SKM-1 (cell line): Measurements from ENCODE around the gene MBD3L4.
"Not testable (repeated sequence)": the region's sequence is repeated elsewhere in the genome, so short reads cannot be mapped to it uniquely, and the experiment has no call there.

ENCODE experiments used
- DNase-seq: peaks from one replicate; lab custom pipeline; 2025; ENCODE audit not compliant: unreplicated experiment; lab: John Stamatoyannopoulos, UW

Gene MBD3L4

GRCh38 chr19:7051421-7051820 is 11.4 kb upstream of the MBD3L4 start:
- not testable (repeated sequence) for DNase-seq

GRCh38 chr19:7049021-7049420 is 9.0 kb upstream of the MBD3L4 start, which contains the start of gene MBD3L2:
Gene MBD3L2 (plus strand): TSS chr19:7049321. CDS start chr19:7049374, 53 bp downstream.
- not testable (repeated sequence) for DNase-seq

GRCh38 chr19:7041563-7041962 is 1.6 kb upstream of the MBD3L4 start:
- not testable (repeated sequence) for DNase-seq

GRCh38 chr19:7030278-7030677 is 9.7 kb downstream of the MBD3L4 start, which contains the start of gene MBD3L5:
Gene MBD3L5 (plus strand): TSS chr19:7030578. CDS start chr19:7030612, 34 bp downstream.
- DNase-seq: not testable (repeated sequence)

GRCh38 chr19:7028790-7029189 is 11.2 kb downstream of the MBD3L4 start:
- DNase-seq: not testable (repeated sequence)

GRCh38 chr19:7021331-7021730 is 18.6 kb downstream of the MBD3L4 start, which contains the start of gene MBD3L2B:
Gene MBD3L2B (minus strand): TSS chr19:7021431. CDS start chr19:7021397, 34 bp downstream.
- DNase-seq: not testable (repeated sequence)

- no peak for DNase-seq
These were observed 21.2 kb downstream of the MBD3L4 start for GRCh38 chr19:7018828-7019227.

GRCh38 chr19:7013678-7014077 is 26.3 kb downstream of the MBD3L4 start:
- no peak for DNase-seq

GRCh38 chr19:7010722-7011593 is 29.0 kb downstream of the MBD3L4 start:
- DNase-seq: no peak

- no peak for DNase-seq
These were observed 32.1 kb downstream of the MBD3L4 start for GRCh38 chr19:7007859-7008258.

GRCh38 chr19:7006135-7006704 is 33.8 kb downstream of the MBD3L4 start:
- DNase-seq: no peak

- DNase-seq: no peak
These were observed 35.6 kb downstream of the MBD3L4 start for GRCh38 chr19:7004313-7004931.

GRCh38 chr19:7000816-7001215 is 39.2 kb downstream of the MBD3L4 start:
- DNase-seq: no peak

GRCh38 chr19:7000333-7000732 is 39.6 kb downstream of the MBD3L4 start:
- DNase-seq: no peak

- DNase-seq: no peak
These were observed 40.0 kb downstream of the MBD3L4 start for GRCh38 chr19:6999933-7000332.

GRCh38 chr19:6997679-6998445 is 42.1 kb downstream of the MBD3L4 start:
- peak; percentile 72 for DNase-seq

- DNase-seq: no peak
These were observed 43.2 kb downstream of the MBD3L4 start for GRCh38 chr19:6996810-6997209.

- DNase-seq: no peak
These were observed 44.9 kb downstream of the MBD3L4 start for GRCh38 chr19:6995054-6995453.

- DNase-seq: no peak
These were observed 51.7 kb downstream of the MBD3L4 start for GRCh38 chr19:6988257-6988656.

- DNase-seq: peak; percentile 29
These were observed 52.1 kb downstream of the MBD3L4 start for GRCh38 chr19:6987850-6988249.
